Prostate gland (tissue), 2 donors: Measurements from ENCODE around the gene CMPK2.

Experiments used
- CTCF ChIP-seq, 4 experiments: fragments of 200-600 bp in 2 of 4; fragments of 450-650 bp in 2 of 4; sonication (generic) in 2 of 4; IDR thresholded peaks; 1 replicate in 3 of 4; 2 replicates in 1 of 4; pipeline ENCODE4 v1.5.1; 2016 to 2019; ENCODE audit warnings: antibody characterized with exemption in 4 of 4, mild to moderate bottlenecking in 2 of 4, moderate library complexity in 2 of 4
- POLR2A ChIP-seq: fragments of 450-650 bp; IDR thresholded peaks from one replicate; pipeline ENCODE4 v1.6.1; 2016; ENCODE audit warnings: antibody characterized with exemption, mild to moderate bottlenecking
- POLR2AphosphoS5 ChIP-seq: sonication (generic); formaldehyde crosslinking; IDR thresholded peaks from one replicate; pipeline ENCODE4 v1.6.1; 2017; ENCODE audit warnings: antibody characterized with exemption

- TF ChIP-seq CTCF (IDR thresholded peaks at IDR 0.05) (no peak), POLR2AphosphoS5 (no peak), POLR2A (no peak)
Observed at GRCh38 chr2:6823111-6823510, 42.6 kb downstream of the CMPK2 start.
